GM21390 (cell line): ENCODE data around the gene MED9.

Source experiments
- ATAC-seq: cut with Tn5 transposase; IDR thresholded peaks from one replicate; pipeline ENCODE4 v1.9.1; 2021; ENCODE audit not compliant: unreplicated experiment

Gene MED9

DNA sequence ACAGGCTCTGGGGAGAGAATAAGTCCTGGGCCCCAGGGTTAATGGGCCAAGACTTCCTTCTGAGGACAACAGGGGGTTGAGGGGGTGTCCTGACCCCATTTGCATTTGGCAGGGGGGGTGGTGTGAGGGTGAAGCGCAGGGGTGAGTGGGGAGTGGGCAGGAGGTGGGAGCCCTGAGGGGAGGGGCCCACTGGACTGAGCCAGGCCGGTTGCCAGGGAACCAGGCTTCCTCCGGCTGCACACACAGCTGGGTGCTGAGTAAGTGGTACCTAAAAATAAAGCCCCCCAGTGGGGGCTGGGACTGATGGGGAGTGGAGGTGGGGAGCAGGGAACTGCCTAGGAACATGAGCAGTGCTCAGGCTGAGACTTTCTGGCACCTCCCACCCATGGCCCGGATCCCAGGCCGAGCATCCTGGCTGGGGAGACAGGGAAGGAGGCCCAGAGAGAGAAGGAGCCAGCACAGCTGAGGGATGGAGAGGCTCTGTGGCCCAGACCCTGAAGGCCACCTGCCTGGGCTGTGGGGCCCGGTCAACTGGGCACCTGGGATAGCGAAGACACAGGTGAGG is 26.8 kb downstream of the MED9 start:
- no peak for ATAC-seq

DNA sequence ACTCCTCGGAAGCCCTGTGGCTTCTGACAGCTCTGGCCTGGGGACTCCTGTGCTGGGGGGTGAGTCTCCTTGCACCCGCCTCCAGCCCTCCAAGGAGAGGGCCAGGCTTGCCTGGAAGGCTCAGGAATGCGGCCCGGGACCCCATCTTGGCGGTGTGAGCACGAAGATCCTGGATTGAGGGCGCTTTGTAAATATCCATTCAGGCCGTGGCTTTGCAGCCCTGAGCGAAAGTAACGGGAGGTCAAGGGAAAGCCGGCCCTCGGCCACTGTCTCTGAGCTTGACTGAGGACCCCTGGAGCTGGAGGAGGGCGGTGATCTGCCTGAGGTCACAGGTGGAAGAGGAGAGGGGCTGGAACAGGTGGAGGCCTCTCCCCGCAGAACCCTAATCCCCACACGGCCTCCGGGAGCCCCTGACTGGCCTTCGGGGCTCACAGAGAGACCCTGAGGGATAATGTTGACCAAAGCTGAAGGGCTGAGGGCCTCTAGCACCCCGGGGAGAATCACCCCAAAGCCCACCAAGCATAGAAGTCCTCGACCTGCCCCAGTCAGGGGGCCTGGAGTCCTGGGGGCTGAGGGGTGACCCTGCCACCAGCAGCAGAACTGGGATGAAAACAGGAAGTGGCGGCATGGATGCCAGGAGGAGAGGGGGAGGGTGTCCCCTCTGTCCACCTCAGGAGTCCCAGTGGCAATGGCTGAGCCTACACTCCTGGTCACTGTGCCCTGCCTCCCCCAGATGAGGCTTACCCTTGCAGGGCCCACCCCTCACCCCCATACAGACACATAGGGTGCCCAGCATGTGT is 27.7 kb downstream of the MED9 start:
- no peak for ATAC-seq

DNA sequence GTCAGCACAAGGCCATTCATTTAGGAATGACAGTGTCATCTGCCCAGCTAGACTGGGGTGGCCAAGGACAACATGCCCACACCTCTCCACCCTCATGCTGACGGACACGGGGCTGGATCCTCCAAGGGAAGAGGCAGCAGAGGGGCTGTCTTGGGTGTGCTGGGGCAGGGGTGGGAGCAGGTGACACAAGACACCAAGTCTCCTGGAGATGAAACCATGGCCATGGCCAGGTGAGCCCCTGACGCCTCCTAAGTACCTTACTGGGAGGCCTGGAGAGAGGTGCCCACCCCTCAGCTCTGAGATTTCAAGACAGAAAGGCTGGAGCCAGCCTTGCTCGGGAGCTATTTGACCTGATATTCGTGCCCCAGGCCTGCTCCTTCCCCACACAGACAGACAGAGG is 28.4 kb downstream of the MED9 start:
- ATAC-seq = no peak

DNA sequence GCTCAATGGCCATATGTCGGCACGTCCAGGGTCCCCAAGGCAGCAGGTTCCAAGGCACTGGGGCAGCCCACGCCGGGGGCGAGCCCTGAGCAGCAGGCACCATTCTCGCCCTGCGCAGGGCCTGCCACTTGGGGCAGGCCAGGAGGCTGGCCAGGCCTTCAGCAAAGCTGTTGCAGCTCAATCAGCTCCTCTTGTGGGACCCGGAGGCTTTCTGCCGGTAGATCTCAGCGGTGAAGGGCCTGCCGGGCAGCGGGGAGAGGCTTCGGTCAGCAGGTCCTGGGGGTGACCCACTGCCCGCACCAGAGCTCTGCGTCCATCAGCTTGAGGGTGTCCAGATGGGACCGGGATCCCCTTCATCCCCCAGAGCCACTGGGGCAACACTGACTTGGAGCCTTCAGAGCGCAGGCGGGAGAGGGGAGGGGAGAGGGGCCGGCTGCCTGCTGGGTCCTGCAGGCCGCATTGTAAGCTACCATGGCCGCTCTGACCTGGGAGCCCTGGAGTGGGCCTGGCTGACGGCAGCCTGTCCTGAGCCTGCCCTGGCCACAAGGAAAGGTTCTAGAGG is 28.9 kb downstream of the MED9 start:
- no peak for ATAC-seq

DNA sequence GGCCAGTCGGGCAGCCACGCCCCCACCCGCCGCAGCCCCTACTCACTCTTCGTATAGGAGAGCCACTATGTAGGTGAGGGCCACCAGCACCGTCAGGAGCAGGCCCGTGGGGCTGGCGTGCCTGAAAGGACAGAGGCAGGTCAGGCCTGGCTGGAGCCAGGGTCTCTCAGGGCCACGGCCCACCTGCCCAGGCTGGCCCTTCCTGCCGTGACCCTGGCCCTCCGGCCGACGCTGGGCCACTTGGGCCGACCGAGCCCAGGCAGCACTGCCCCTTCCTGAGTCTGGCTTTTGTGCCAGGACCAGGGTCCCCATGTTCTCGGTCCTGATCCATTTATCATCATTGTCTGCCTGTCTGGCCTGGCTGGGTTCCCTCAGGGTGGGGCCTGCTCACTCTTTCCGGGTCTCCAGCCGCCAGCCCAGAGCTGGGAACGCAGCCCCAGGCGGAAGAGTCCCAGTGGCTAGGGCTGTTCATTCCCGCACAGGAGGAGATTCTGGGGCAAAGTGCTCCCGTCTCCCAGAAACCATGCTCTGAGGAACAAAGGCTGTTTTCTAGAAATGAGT is 29.5 kb downstream of the MED9 start:
- ATAC-seq = no peak

DNA sequence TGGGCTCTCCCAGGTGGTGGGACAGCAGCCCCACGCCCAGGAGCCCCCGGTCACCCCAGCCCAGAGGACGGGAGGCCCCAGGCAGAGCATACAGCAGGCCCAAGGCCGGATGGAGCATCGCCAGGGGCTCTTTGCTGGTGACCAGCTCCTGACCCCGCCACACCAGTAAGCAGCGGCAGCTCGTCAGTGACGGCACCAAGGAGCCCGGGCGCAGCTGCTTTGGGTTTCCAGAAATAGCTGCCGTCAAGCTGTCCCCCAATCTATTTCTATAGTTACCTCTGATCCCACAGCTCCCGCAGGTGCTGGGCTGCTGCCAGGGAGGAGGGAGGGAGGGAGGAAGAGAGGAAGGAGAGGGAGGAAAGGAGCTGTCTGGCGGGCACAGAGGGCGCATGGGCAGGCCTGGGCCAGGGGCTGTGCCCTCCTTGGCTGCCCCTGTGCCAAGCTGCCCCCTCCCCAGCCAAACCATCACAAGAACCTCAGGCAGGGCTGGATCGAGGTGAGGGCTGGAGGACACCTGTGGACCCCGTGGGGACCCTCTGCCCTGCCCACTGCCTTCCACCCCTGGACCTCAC is 30.2 kb downstream of the MED9 start:
- ATAC-seq = no peak

DNA sequence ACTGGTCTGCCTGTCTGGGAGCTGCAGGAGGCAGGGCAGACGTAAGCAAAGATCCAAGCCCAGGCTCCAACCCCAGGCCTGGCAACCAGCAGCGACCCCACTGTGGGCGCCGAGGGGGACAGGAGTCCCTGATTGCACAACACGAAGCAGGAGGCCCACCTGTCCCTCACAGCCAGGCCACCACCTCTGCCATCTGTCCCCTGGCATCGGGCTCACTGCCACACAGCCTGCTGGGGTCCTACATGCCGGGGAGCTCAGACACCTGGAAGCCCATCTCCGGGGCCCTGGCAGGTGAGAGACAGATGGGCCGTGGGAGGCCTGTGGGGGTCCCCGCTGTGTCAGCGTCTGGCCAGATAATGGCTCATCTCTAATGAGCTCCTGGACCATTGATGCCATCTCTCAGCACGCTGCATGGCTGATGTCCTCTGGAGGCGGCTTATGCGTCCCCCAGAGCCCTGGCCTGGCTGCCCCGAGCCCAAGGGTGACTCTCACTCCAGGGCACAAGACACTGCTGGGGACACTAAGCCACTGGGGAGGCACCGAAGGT is 30.7 kb downstream of the MED9 start:
- no peak for ATAC-seq

DNA sequence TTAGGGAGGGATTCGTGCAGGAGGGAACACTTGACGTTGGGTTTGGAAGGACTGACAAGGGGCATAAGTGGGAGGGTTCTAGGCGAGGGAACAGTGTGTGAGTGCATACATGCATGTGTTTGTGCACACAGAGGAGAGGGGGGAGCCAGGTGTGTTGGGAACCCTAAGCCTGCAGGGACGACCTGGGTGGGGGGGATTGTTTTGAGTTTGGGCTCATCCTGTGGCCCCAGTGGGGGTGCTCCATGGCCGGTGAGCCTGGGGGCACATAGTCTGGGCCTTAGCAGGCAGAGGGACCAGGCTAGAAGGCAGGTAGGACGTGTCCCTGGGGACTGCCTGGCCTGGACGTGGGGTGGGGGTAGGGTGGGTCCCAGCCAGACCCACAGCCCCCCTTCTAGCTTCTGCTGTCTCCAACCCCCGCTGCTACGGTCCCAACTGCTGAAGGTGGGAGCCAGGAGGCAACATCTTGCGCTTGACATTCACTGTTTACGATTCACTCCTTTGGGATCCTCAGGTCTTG is 31.3 kb downstream of the MED9 start:
- ATAC-seq = no peak

DNA sequence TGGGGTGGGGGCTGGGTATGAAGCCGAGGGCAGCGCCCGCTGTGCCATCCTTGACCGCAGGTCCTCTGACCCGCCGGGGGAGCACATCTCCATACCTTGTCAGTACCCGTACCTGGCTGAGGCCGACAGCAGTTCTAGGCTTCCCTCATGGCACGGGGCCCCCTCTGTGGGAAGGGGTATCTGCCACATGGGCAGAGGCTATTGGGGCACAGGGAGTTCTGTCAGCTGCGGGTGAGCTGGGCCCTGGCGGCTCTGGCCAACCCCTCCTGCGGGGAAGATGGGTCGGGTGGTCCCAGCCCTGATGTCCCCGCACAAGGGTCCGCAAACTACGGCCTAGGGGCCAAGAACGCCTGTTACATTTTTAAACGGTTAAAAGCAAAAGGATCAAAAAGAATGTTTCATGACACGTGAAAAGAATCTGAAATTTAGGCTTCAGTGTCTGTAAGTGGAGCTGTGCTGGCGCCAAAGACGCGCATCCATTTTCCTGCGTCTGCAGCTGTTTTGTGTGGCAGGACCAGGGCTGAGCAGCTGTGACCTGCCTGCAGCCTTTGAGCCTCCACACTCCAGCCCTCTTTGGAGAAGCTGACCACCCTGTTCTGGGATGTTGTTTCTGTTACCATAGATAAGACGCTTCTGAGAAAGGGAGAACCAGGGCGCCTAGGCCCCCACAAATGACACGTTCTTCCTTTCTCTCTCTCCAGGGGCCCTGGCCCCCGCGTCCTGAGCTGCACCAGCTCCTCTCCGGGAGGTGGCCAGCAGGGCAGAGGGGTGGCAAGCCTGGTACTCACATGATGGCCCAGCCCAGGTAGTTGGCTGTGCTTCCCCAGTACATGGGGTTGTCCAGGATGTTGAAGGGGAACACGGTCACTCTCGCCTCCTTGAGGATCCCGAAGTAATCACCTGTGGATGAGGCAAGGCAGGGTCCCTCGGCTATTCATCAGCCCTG is 32.1 kb downstream of the MED9 start:
- ATAC-seq = no peak

DNA sequence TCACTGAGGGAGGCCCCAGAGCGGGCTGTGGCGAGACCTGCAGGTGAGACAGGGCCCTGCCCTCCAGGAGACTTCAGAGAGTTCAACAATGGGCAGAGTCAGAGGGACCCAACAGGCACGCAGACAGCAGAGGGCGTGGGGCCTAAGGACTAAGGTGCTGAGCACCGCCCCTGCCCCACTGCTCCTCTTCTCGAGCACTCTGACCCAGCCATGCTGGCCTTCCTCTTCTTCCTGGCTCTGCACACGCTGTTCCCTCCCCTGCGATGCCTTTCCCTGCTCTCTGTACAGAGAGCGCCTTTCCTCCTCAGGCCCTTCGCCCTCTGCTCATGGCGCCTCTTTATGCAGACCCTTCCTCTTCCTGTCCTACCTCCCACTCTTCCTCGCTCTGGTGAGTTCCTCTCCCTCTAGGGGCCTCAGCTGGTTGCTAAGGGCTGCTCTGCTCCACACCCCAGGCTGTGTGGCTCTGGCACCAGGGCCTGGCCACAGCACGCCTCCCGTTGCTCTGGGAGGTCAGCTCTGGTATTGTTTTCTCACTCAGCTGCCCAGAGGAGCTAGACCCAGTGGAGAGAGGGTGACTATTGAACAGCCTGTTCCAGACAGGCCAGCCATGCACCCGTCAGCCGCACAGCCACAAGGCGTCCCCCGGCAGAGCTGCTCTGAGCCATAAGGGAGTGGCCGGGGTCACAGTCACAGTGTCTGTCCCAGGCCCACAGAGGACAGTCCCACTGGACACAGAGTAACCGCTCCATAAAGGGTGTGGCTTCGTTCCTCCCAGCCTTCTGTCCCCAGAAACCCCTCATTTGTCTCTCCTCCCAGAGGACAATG is 33.0 kb downstream of the MED9 start:
- no peak for ATAC-seq

DNA sequence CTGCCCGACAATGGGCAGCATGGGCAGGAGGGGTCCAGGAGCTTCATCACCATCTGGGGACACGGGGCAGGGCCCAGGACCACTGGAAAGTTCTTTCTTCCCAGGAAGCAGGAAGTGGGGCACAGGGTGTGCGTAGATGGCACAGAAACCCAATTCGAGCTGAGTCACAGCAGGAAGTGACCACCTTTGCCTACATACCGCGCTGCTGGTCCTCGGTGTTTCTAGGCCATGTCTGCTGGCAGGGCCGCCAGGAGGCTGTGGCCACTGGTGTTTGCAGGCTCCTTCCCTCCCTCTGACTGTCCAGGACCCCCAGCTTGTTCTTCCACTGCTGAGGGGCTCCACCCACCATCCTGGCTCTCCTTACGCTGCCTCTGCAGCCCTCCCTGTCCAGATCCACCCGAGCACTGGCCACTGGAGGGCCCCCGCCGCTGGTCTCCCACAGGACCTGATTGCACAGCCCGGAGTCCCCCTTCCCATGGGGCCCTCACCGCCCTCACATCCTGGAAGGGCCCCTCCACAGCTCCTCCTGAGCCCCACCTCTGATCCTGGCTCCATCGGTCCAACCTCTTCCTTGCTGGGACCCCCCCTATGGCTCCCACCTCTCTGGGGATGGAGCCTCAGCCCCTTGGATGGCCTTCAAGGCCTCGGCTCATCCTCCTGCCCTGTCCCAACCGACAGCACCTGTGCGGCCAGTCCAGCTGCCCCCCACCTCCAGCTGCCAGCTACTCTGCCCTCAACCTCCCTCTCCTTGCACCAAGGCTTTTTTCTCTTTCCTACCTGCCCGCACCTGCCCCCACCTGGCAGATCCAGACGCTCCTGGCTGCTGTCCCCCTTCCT is 33.9 kb downstream of the MED9 start:
- no peak for ATAC-seq

DNA sequence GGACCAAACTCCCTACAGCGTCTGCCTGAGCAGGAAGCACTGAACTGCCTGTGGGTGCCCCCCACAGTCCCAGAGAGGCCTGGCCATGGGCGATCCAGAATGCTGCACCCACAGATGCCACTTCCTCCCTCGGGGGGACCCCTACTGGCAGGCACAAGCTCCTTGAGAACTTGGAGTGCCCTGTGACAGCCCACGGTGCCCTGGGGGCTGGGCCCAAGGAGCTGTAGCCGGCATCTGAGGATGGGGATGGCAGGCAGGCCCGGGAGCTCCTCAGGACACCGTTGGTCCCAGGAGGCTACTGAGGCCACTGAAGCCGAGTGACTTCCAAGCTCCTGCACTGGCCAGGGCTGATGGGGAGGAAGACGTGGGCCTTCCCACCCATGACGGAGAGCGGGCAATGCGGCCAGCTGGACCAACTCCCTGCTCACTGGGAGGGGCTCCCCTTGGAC is 34.5 kb downstream of the MED9 start:
- no peak for ATAC-seq

DNA sequence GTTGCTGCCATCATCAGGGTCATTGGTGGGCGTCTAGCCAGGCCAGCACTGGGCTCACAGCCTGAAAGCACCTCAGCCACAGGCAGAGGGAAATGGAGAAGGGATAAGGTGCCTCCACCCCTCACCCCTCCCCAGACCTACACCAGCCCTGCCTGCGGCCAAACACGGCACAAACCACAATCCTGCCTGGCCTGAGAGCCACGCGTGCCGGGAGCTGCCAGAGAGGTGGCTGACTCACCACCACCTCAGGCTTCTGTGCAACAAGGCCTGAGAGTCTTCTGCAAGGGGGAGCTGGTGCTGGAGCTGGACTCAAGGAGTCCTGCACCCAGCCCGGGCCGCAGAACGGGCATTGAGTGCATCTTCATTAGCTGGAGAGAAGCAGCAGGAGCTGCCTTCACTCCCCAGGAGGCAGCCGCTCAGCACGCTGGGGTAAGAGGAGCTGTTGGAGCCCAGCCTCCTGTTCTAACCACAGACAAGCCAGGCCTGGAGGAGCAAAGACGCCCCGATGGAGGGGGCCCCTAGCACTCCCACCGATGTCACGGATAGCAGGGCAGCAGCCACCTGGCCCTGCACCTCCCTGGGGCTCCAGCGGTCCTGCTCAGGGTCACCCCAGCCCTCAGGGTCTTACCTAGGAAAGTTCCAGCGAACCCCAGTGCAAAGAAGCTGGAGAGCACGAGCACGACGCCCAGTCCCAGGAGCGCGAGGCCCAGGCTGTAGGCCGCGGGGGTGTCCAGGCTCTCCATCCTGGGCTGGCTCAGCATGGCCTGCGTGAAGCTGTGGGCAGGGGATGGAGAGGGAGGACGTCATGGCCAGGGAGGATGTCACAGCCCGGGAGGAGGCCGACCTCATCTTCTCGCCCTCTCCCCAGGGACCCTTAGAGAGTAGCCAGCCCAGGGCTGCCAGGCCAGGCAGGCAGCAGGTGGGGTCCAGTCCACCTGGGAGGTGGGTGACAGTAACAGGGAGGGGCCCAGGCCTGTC is 35.4 kb downstream of the MED9 start:
- no peak for ATAC-seq

DNA sequence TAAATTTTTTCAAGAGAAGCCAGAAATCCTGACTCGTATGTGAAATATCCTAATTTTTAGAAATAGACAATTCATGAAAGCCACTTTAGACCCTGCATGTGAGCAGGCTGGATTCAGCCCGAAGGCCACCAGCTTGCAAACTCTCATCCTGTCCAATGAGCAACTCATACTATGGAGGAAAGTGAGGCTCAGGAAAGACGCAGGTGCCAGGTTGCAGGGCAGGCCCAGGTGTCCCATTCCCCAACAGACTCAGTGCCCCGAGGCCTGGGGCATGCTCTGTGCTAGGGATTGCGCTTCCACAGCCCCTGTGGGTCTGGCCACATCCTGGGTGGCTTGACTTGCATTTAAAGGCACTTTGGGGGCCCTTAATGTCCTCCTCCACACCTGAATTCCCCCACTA is 36.1 kb downstream of the MED9 start:
- ATAC-seq = no peak

DNA sequence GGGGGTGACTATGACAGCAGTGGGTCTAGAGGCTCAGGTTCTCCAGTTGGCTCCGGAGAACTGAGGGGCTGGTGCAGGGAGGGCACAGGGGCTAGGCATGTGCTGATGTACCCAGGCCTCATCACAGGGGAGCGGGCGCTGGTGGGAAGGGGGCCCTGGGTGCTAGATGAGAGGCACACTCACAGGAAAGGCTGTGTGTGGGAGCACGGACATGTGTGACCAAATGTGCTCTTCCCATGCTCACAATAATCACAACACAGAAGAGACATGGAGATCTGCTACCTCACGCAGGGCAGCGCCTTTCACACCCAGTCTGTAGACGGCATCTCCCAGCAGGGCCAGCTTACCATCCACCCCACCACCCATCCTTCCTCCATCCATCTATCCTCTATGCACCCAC is 36.8 kb downstream of the MED9 start:
- no peak for ATAC-seq

DNA sequence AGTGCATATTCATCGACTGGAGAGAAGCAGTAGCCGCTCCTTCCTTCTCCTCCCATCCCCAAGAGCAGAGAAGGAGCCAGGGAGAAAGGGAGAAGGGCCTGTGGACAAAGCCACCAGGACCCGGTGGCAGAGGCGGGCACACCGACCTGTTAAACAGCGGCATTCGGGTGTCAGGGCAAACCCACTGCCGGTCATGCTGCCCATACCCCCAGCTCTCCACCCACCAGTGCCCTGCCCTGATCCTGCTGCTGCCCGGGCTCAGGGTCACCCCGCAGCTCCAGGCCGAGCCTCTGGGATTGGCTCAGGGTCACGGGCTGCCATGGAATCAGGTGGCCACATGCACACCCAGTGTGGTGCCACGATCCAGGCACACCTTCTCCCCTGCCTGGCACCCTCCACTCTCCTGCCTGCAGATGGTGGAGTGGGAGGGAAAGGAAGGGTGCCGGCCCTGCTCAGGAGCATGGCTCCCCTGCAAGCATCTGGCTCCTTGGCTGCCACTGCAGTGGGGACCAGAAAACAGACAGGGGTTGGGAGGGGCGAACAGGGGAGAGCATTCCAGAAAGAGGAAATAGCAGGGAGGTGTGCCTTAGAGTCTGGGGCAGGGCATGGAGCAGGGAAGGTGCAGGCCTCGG is 37.7 kb downstream of the MED9 start:
- ATAC-seq = no peak
